Pons (tissue), 1 donor: ENCODE data around the gene TCP11L1.

Experiments used
- DNase-seq: peaks from one replicate; pipeline ENCODE4 v3.0.0-alpha.2; 2016; ENCODE audit warnings: low spot score

The TCP11L1 gene, protein sequence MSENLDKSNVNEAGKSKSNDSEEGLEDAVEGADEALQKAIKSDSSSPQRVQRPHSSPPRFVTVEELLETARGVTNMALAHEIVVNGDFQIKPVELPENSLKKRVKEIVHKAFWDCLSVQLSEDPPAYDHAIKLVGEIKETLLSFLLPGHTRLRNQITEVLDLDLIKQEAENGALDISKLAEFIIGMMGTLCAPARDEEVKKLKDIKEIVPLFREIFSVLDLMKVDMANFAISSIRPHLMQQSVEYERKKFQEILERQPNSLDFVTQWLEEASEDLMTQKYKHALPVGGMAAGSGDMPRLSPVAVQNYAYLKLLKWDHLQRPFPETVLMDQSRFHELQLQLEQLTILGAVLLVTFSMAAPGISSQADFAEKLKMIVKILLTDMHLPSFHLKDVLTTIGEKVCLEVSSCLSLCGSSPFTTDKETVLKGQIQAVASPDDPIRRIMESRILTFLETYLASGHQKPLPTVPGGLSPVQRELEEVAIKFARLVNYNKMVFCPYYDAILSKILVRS

DNA sequence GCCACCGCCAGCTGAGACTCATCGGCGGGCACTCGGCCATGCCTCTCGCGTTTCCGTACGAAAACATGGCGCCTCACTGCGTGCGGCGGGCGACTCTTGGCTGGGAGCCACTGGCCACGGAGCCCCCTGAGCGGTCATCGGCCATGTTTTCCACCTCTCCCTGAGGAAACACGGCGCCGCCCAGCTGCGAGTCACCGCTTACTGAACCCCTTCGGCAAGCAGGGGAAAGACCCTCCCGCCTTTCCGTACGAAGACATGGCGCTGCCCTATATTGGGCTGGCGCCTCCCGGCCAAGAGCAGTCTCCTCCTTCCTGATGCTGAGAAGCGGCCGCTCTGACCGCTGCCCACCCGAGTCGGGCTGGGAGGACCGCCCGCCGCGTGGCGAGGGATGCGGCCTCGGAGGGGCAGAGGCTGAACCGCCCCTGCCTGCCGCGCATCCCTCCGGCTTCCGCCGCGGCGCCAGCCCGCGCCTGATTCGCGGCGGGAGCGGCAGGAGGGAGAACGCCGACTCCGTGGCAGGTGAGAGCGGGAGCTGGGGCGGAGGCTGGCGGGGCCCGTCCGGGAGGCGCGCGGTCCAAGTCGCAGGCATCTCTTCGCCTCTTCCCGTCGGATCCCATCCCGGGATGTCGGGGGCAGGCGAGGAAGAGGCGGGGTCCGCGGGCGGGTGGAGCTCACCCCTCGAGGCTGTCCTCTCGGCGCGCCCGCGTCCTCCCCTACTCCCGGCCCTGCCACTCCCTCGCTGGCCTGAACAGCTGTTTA is at the start of gene TCP11L1:
Gene TCP11L1 (plus strand): TSS at position 299 of the 759 bp plus-strand sequence. CDS start 4,202 bp downstream, outside the sequence.
- DNase-seq: peak; percentile 92

GRCh38 chr11:32990481-32990880 is 48.9 kb upstream of the TCP11L1 start:
- DNase-seq: no peak

GRCh38 chr11:32991427-32991826 is 47.9 kb upstream of the TCP11L1 start:
- DNase-seq: no peak

DNA sequence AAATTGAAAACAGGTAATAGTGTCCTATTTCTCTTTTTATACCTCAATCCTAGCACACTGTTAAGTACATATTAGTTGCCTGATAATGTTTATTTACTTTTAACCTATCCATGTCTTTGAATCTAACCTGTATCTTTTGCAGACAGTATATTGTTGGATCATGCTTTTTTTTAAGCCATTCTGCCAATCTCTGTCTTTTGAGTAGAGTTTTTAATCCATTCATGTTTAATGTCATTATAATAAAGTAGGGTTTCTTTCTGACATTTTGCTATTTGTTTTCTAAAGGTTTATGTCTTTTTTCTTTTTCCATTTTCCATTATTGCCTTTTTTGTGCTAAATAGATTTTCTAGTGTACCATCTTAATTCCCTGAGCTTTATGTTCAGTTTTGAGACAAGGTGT is 47.5 kb upstream of the TCP11L1 start:
- no peak for DNase-seq

DNA sequence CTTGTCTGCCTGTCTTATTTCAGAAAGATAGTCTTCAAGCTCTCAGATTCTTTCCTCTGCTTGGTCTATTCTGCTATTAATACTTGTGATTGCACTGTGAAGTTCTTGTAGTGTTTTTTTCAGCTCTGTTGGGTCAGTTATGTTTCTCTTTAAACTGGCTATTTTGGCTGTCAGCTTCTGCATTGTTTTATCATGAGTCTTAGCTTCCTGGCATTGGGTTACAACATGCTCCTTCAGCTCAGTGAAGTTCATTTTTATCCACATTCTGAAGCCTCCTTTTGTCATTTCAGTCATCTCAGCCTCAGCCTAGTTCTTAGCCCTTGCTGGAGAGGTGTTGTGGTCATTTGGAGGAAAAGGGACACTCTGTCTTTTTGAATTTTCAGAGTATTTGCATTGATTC is 39.2 kb upstream of the TCP11L1 start:
- no peak for DNase-seq

- no peak for DNase-seq
Measured at GRCh38 chr11:33001281-33001680, 38.1 kb upstream of the TCP11L1 start.

DNA sequence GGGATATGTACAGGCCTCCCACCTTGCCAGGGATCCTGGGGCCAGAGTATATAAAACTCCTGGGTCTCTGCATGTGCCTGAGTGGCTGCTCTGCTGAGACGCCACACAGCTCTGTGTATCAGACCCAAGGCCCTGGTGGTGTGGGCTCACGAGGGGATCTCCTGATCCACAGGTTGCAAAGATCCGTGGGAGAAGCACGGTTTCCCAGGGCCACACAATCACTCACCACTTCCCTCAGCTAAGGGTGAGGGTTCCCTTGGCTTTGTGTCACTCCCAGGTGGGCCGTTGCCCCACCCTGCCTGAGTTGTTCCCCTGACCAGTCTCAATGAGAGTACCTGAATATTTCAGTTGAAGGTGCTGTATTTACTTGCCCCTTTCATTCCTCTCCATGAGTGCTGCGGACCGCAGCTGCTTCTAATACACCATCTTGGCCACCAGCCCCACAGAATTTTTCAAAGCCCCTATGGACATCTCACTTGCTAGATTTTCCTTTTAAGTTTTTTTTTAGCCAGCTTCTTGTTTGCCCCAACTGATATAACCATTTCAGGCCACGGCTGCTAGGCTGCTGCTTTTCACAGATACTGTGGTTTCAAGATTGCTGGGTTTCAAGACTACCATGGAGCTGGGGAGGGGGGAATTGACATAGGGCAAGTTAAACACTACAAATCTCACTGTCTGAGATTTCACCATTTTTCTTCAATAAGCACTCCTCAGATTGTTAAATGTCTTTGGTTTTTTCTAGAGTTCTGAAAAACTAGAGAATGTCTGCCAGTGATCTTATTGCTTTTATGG is 37.4 kb upstream of the TCP11L1 start:
- no peak for DNase-seq

DNA sequence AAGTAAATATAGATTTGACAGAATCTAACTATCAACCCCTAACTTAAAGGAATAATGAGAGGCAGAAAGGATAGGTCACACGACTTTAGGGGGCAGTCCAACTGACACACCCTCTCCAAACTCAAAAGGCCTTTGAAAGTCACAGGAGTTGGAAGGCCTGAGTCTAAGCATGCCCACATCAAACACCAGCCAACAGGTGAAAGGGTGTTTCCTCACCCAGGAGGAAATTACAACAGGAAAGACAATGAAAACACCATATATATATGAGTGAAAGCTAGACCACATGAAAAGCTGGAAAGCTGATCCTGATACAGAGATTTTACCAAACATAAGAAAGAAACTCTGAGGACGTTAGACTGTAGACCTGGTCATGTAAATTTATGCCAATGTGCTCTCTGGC is 34.2 kb upstream of the TCP11L1 start:
- no peak for DNase-seq

DNA sequence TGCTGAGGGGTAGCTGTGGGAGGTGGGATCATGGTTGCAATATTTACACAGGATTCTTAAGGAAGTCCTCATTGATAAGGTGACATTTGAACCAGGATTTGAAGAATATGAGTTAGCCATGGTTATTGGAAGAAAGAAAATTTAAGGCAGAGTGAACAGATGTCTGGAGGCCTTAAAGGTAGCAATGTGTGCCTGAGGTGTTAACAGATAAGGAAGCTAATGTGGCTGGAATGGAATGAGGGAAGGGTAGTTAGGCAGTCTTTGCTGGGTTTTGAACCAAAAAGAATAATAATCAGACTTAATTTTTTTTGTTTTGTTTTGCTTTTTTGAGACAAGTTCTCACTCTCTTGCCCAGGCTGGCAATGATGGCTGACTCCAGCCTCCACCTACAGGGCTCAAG is 33.4 kb upstream of the TCP11L1 start:
- no peak for DNase-seq

GRCh38 chr11:33013755-33014154 is 25.6 kb upstream of the TCP11L1 start:
- no peak for DNase-seq

DNA sequence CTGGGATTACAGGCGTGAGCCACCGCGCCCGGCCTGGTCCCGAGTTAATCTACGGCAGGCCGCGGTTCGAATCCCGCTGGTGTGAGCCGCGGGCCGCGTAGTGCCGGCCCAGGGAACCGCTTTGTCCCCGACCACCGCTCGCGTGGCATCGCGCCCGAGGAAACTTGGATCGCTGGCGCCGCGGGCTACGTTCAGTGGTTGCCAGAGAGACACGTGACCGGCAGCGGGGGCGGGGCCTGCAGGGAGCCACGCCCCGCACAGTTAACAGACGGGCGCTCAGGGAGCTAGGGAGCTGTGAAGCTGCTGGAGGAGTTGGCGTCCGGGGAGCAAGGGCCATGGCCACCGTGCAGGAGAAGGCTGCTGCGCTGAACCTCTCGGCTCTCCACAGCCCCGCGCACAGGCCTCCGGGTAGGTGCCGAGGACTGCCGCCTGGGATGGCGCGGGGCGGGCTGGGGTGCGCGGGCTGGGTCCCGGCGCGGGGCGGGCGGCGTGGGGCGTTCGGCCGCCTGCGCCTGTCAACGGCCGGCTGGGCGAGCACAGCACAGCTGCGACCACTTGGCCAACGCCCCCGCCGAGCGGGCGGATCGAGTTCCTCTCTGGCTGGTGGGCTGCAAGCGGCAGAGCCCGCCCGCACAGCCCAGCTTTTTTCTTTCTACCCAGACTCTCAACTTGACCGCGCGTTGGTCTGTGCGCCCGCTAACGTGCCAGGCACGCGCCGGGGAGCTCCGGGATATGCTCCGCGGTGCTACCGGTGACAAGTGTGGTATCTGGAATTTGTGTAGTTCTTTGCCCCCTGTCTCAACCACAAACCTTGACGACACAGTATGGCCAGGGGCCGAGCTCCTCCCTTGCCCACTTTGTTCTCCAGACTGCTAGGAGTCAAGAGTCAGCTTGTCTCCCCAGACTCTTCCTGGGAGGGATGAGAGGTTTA is 23.5 kb upstream of the TCP11L1 start, which contains the start of gene DEPDC7:
Gene DEPDC7 (plus strand): TSS at position 258 of the 931 bp plus-strand sequence. CDS start 78 bp downstream, at position 336.
- peak; percentile 91 for DNase-seq

GRCh38 chr11:33016654-33017053 is 22.7 kb upstream of the TCP11L1 start:
- peak; percentile 34 for DNase-seq

- DNase-seq: no peak
Measured at GRCh38 chr11:33017478-33017877, 21.9 kb upstream of the TCP11L1 start.

GRCh38 chr11:33017965-33018364 is 21.4 kb upstream of the TCP11L1 start:
- no peak for DNase-seq

GRCh38 chr11:33018840-33019239 is 20.5 kb upstream of the TCP11L1 start:
- DNase-seq: no peak

GRCh38 chr11:33021501-33021900 is 17.9 kb upstream of the TCP11L1 start:
- no peak for DNase-seq

GRCh38 chr11:33021937-33022336 is 17.4 kb upstream of the TCP11L1 start:
- DNase-seq: no peak

DNA sequence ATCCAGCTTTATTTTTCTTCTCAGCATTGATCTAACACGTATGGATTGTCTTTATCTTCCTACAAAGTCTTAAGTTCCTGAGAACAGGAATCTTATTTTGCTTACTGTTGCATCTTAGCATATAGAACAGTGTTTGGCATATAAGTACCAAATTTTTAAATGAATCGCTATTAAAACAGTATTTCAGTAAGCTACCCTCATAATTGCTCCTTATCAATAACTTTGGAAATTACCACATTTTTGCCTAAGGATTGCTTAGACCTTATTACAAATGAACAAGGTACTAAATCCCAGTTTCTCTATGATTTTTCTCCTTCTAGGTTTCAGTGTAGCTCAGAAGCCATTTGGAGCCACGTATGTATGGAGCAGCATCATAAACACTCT is 14.0 kb upstream of the TCP11L1 start:
- no peak for DNase-seq

DNA sequence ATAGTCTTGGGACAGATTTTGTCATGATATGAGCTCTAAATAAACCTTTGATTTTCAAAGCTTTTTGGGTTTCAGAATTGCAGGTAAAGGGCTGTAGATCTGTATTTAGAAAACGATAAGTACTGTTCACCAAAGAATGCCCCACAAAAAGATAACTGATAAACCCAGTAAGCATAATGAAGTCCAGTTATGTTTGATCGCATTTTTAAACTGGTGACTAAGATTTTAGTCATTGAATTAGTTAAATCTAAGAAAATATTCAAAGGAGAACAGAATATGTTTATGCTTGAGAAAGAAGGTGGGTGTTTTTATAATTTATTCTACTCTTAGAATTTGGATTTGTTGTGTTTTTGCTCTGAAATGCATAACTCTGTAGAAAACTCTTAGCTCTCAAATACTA is 12.1 kb upstream of the TCP11L1 start:
- DNase-seq: no peak

DNA sequence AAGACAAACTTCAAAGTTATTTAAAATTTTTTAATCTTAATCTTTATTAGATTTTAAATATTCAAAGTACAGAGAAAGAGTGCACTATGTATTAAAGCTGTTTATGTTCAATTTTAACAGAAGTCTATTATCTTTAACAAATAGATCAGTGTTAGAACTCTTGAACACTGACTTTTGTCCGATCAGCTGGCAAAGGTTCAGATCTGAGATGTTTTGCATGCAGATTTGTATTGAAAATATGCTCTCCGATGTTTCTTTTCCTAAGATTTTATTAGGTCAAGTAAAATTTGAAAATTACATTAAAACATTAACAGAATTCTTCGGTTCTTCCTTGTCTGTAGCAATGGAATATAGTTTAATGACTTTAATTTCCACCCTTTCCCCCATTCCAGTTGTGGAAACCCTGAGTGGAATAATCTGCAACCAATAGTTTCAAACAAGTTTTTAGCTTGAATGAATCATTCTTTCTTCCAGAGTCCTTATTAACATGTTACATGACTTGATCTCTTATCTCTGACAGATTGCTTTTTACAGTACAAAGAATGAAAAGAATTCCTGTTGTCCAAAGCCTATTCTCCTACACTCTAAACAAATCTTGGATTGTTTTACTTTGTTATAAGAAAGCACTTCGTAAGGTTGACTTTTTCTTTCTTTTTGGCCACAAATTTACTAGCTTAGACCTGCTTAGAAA is 11.4 kb upstream of the TCP11L1 start:
- DNase-seq: peak; percentile 81
